Stimulated activated CD8-positive, alpha-beta memory T cell treated with anti-CD3 and anti-CD28 coated beads, Interleukin-2, amount 100 ng/mL, for 48 hours (primary cell): ENCODE results near the gene ZNF670.
"Not testable (repeated sequence)": the region's sequence is repeated elsewhere in the genome, so short reads cannot be mapped to it uniquely, and the experiment has no call there.

ENCODE experiments used
- DNase-seq, 2 donors: peaks; one replicate each; pipeline ENCODE4 v3.0.0-alpha.2; 2020; ENCODE audit warnings: low read depth in 2 of 2

The ZNF670 gene

DNA sequence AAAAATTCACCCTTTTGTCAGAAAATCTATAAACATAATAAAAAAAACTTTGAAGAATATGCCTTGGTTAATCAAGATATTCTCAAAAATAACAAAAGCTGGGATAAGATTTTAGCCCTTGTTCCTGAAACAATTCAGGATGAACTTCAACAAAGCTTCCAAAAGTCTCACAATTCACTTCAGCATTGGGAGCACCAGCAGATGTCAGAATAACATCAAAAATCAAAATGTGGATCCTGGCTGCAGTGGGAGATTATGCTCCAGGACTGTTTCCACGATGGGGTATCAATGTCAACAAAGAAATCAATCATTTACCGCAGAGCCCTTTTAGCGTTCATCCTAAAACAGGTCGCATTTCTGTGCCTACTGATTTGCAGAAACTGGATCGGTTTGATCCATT is 35.2 kb downstream of the ZNF670 start:
- no peak for DNase-seq

DNA sequence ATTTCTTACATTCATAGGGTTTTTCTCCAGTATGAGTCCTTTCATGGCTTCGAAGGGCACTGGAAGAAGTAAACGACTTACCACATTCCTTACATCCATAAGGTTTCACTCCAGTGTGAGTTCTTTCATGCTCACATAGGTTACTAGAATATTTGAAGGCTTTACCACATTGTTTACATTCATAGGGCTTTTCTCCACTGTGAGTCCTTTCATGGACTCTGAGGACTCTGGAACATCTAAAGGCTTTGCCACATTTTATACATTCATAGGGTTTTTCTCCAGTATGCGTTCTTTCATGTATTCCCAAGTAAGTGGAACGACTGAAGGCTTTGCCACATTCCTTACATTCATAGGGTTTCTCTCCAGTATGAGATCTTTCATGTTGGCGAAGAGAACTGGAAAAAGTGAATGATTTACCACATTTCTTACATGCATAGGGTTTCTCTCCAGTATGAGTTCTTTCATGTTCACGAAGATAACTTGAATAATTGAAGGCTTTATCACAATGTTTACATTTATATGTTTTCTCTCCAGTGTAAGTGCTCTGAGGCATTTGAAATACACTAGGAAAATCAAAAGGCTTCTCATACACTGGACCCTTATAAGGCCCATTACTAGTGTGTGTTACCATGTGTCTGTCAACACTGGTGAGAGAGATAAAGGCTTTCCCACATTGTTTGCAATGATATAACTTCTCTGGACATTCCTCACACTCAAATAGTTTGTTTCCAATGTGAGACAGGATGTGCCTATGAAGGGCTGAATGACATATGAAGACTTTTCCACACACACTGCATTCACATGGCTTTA is 40.9 kb downstream of the ZNF670 start:
- DNase-seq, result no peak

DNA sequence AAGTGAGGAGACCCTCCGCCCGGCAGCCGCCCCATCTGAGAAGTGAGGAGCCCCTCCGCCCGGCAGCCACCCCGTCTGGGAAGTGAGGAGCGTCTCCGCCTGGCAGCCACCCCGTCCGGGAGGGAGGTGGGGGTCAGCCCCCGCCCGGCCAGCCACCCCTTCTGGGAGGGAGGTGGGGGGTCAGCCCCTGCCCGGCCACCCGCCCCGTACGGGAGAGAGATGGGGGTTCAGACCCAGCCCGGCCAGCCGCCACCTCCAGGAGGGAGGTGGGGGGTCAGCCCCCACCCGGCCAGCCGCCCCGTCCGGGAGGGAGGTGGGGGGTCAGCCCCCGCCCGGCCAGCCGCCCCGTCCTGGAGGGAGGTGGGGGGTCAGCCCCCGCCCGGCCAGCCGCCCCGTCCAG is 46.3 kb downstream of the ZNF670 start:
- DNase-seq, result not testable (repeated sequence)
